CD4-positive, alpha-beta T cell (primary cell): Measurements from ENCODE around the gene TEN1. TPM values are rescaled to one million over a fixed set of nuclear protein-coding genes. Genes with fewer than 3 reads are reported as not detected.
A peak's percentile ranks its signal among the peaks of the same experiment; 100 is the strongest.

Experiments
- ATAC-seq: fragments of 200-7000 bp; cut with Tn5 transposase; one replicate; pipeline ENCODE4 v1.10.0; 2022; ENCODE audit warnings: mild to moderate bottlenecking; ENCODE audit not compliant: poor library complexity
- CTCF ChIA-PET: fragments of 350-600 bp; sonication (Branson Sonifier 250); formaldehyde crosslinking; loops from one replicate; lab custom pipeline; 2021; ENCODE audit warnings: antibody characterized with exemption, inconsistent platforms; lab: Charles Lee
- POLR2A ChIA-PET: fragments of 350-600 bp; sonication (Branson Sonifier 250); formaldehyde crosslinking; loops from one replicate; lab custom pipeline; 2021; ENCODE audit warnings: antibody characterized with exemption, inconsistent platforms; lab: Charles Lee
- DNase-seq, 14 experiments: peaks; one replicate each; pipeline ENCODE4 v3.0.0-alpha.2; 2013 to 2020; ENCODE audit warnings: mixed read lengths in 2 of 14
- H3K27ac ChIP-seq, 2 donors: one replicate each; pipeline versions ENCODE4 v1.5.1 to v1.7.0; 2013; ENCODE audit warnings: low read length in 2 of 2, low read depth in 1 of 2, mild to moderate bottlenecking in 1 of 2
- H3K27me3 ChIP-seq, 2 experiments: 1 replicate in 1 of 2; 2 replicates in 1 of 2; pipeline versions ENCODE4 v1.6.1 to v1.7.0; 2013; ENCODE audit warnings: low read length in 2 of 2, control low read depth in 1 of 2, mild to moderate bottlenecking in 1 of 2, moderate library complexity in 1 of 2; ENCODE audit not compliant: insufficient read depth in 2 of 2, control insufficient read depth in 1 of 2
- H3K36me3 ChIP-seq: one replicate; pipeline ENCODE4 v1.6.1; 2013; ENCODE audit warnings: low read length, control low read depth; ENCODE audit not compliant: insufficient read depth
- H3K4me1 ChIP-seq: one replicate; pipeline ENCODE4 v1.6.1; 2013; ENCODE audit warnings: low read length, control low read depth; ENCODE audit not compliant: insufficient read depth
- H3K4me3 ChIP-seq: one replicate; pipeline ENCODE4 v1.5.1; 2013; ENCODE audit warnings: mild to moderate bottlenecking, low read length, moderate library complexity
- H3K9me3 ChIP-seq, 2 experiments: 1 replicate in 1 of 2; 2 replicates in 1 of 2; pipeline versions ENCODE4 v1.6.1 to v1.7.0; 2013; ENCODE audit warnings: low read length in 2 of 2, mild to moderate bottlenecking in 2 of 2, control low read depth in 1 of 2, moderate library complexity in 1 of 2; ENCODE audit not compliant: control insufficient read depth in 1 of 2, insufficient read depth in 1 of 2
- H3K27ac Mint-ChIP-seq: one replicate; pipeline ENCODE4 v1.8.0; 2020; ENCODE audit warnings: mixed read lengths
- H3K27me3 Mint-ChIP-seq: one replicate; pipeline ENCODE4 v1.8.0; 2021; ENCODE audit warnings: mixed read lengths
- H3K36me3 Mint-ChIP-seq: one replicate; pipeline ENCODE4 v1.8.0; 2021; ENCODE audit warnings: low read depth, mixed read lengths
- H3K4me1 Mint-ChIP-seq: one replicate; pipeline ENCODE4 v1.8.0; 2021; ENCODE audit warnings: low read depth, mixed read lengths
- H3K4me3 Mint-ChIP-seq: one replicate; pipeline ENCODE4 v1.8.0; 2020; ENCODE audit warnings: mild to moderate bottlenecking, mixed read lengths
- H3K9me3 Mint-ChIP-seq: one replicate; pipeline ENCODE4 v1.8.0; 2020; ENCODE audit warnings: mixed read lengths
- CTCF ChIP-seq: fragments of 200-600 bp; IDR thresholded peaks from one replicate; pipeline ENCODE4 v1.8.0; 2022; ENCODE audit warnings: antibody characterized with exemption, mild to moderate bottlenecking
- intact Hi-C, 2 experiments: fragments of 100-400 bp; cut with DNase I in 1 of 2; cut with micrococcal nuclease in 1 of 2; formaldehyde crosslinking; loops; one replicate each; pipeline versions ENCODE4 v1.15.1 to v1.9.0; 2023 to 2025; cut with DNase I, micrococcal nuclease
- total RNA-seq, 174 experiments: library from RNA in 2 of 174; stranded (reverse) in 2 of 174; gene quantifications; one replicate each; pipeline ENCODE4 v1.2.3 and lab custom pipeline; 2021 to 2026

Gene TEN1
- total RNA-seq, 2 experiments from 2014 or later = 13.0 to 13.8 TPM

GRCh38 chr17:75976175-75976848 is 2.7 kb upstream of the TEN1 start:
- no peaks in the 10 kb centered on the region for H3K9me3 ChIP-seq
- peaks cover 19% of the 10 kb centered on the region for H3K4me1 ChIP-seq
- no peak for ATAC-seq
- intact Hi-C loops = no loop called here
- no peak for TF ChIP-seq CTCF
- POLR2A ChIA-PET = no interaction called here
- H3K9me3 Mint-ChIP-seq = no peaks in the 10 kb centered on the region
- no peaks in the 10 kb centered on the region for H3K27me3 Mint-ChIP-seq
- peak overlapping the region; percentile 80 for H3K4me3 Mint-ChIP-seq
- H3K27me3 ChIP-seq = no peaks in the 10 kb centered on the region
- H3K36me3 ChIP-seq = peaks cover 5% of the 10 kb centered on the region
- no peak overlapping the region for H3K27ac ChIP-seq
- DNase-seq = no peak
- peaks cover 44% of the 10 kb centered on the region for H3K36me3 Mint-ChIP-seq
- peak overlapping the region; percentile 64 for H3K27ac Mint-ChIP-seq
- CTCF ChIA-PET = no interaction called here
- no peak overlapping the region for H3K4me3 ChIP-seq
- peaks cover 59% of the 10 kb centered on the region for H3K4me1 Mint-ChIP-seq

- intact Hi-C loops = loop anchor here (1.0 to 10.0 kb wide), 3 partner anchors 38 to 405 kb away; partner anchors contain the start of genes FBF1 (in 1 of the 2) and SPHK1 (in 1 of the 2)
- peaks cover 19% of the 10 kb centered on the region for H3K4me1 ChIP-seq
- H3K36me3 ChIP-seq = no peaks in the 10 kb centered on the region
- peaks cover 51% of the 10 kb centered on the region for H3K4me1 Mint-ChIP-seq
- TF ChIP-seq CTCF = no peak
- ChIA-PET CTCF (interaction anchor here (0.6 to 1.6 kb wide), 4 partner anchors 26 to 313 kb away, joined by 3 to 6 read pairs (median 3); partner anchors contain the start of genes RECQL5 and SAP30BP), POLR2A (interaction anchor here (0.6 to 1.4 kb wide), 8 partner anchors 34 to 404 kb away, joined by 3 to 7 read pairs (median 4); partner anchors contain the start of genes GALK1, TRIM65, UNK and WBP2)
- DNase-seq (no peak), ATAC-seq (peak; percentile 36)
- H3K4me3 ChIP-seq = peak overlapping the region; percentile 99
- no peaks in the 10 kb centered on the region for H3K27me3 Mint-ChIP-seq
- no peaks in the 10 kb centered on the region for H3K27me3 ChIP-seq
- H3K36me3 Mint-ChIP-seq = peaks cover 18% of the 10 kb centered on the region
- no peaks in the 10 kb centered on the region for H3K9me3 ChIP-seq
- H3K27ac Mint-ChIP-seq = peak overlapping the region; percentile 100
- peak overlapping the region; percentile 91 to 94 for H3K27ac ChIP-seq
- H3K4me3 Mint-ChIP-seq = peak overlapping the region; percentile 95
- H3K9me3 Mint-ChIP-seq = no peaks in the 10 kb centered on the region
Measured at GRCh38 chr17:75979705-75980187, 706 bp downstream of the TEN1 start.

GRCh38 chr17:75980188-75981018 is 1.4 kb downstream of the TEN1 start:
- DNase-seq (no peak), ATAC-seq (no peak)
- Mint-ChIP-seq H3K4me3 (peak overlapping the region; percentile 95), H3K36me3 (peaks cover 18% of the 10 kb centered on the region), H3K27ac (peak overlapping the region; percentile 100), H3K9me3 (no peaks in the 10 kb centered on the region), H3K4me1 (peaks cover 51% of the 10 kb centered on the region), H3K27me3 (no peaks in the 10 kb centered on the region)
- TF ChIP-seq CTCF = no peak
- ChIA-PET CTCF (interaction anchor here (0.6 to 1.6 kb wide), 4 partner anchors 25 to 313 kb away, joined by 3 to 6 read pairs (median 3); partner anchors contain the start of genes RECQL5 and SAP30BP), POLR2A (interaction anchor here (0.6 to 1.4 kb wide), 8 partner anchors 34 to 403 kb away, joined by 3 to 7 read pairs (median 4); partner anchors contain the start of genes GALK1, TRIM65, UNK and WBP2)
- Histone ChIP-seq H3K4me3 (peak overlapping the region; percentile 99), H3K9me3 (no peaks in the 10 kb centered on the region), H3K4me1 (peaks cover 19% of the 10 kb centered on the region), H3K27ac (peak overlapping the region; percentile 91 to 94), H3K36me3 (no peaks in the 10 kb centered on the region), H3K27me3 (no peaks in the 10 kb centered on the region)
- intact Hi-C loops = loop anchor here in 1 of 2 experiments (10.0 kb wide), 1 partner anchor 404 kb away; the partner anchor contains the start of gene SPHK1
